CD4-positive, alpha-beta T cell (primary cell): ENCODE results near the gene LBH. TPM values are rescaled to one million over a fixed set of nuclear protein-coding genes. Genes with fewer than 3 reads are reported as not detected.

Experiments
- ATAC-seq: fragments of 200-7000 bp; cut with Tn5 transposase; one replicate; pipeline ENCODE4 v1.10.0; 2022; ENCODE audit warnings: mild to moderate bottlenecking; ENCODE audit not compliant: poor library complexity
- CTCF ChIA-PET: fragments of 350-600 bp; sonication (Branson Sonifier 250); formaldehyde crosslinking; loops from one replicate; lab custom pipeline; 2021; ENCODE audit warnings: antibody characterized with exemption, inconsistent platforms; lab: Charles Lee
- POLR2A ChIA-PET: fragments of 350-600 bp; sonication (Branson Sonifier 250); formaldehyde crosslinking; loops from one replicate; lab custom pipeline; 2021; ENCODE audit warnings: antibody characterized with exemption, inconsistent platforms; lab: Charles Lee
- DNase-seq, 14 experiments: peaks; one replicate each; pipeline ENCODE4 v3.0.0-alpha.2; 2013 to 2020; ENCODE audit warnings: mixed read lengths in 2 of 14
- H3K27ac ChIP-seq, 2 donors: one replicate each; pipeline versions ENCODE4 v1.5.1 to v1.7.0; 2013; ENCODE audit warnings: low read length in 2 of 2, low read depth in 1 of 2, mild to moderate bottlenecking in 1 of 2
- H3K27me3 ChIP-seq, 2 experiments: 1 replicate in 1 of 2; 2 replicates in 1 of 2; pipeline versions ENCODE4 v1.6.1 to v1.7.0; 2013; ENCODE audit warnings: low read length in 2 of 2, control low read depth in 1 of 2, mild to moderate bottlenecking in 1 of 2, moderate library complexity in 1 of 2; ENCODE audit not compliant: insufficient read depth in 2 of 2, control insufficient read depth in 1 of 2
- H3K36me3 ChIP-seq: one replicate; pipeline ENCODE4 v1.6.1; 2013; ENCODE audit warnings: low read length, control low read depth; ENCODE audit not compliant: insufficient read depth
- H3K4me1 ChIP-seq: one replicate; pipeline ENCODE4 v1.6.1; 2013; ENCODE audit warnings: low read length, control low read depth; ENCODE audit not compliant: insufficient read depth
- H3K4me3 ChIP-seq: one replicate; pipeline ENCODE4 v1.5.1; 2013; ENCODE audit warnings: mild to moderate bottlenecking, low read length, moderate library complexity
- H3K9me3 ChIP-seq, 2 experiments: 1 replicate in 1 of 2; 2 replicates in 1 of 2; pipeline versions ENCODE4 v1.6.1 to v1.7.0; 2013; ENCODE audit warnings: low read length in 2 of 2, mild to moderate bottlenecking in 2 of 2, control low read depth in 1 of 2, moderate library complexity in 1 of 2; ENCODE audit not compliant: control insufficient read depth in 1 of 2, insufficient read depth in 1 of 2
- H3K27ac Mint-ChIP-seq: one replicate; pipeline ENCODE4 v1.8.0; 2020; ENCODE audit warnings: mixed read lengths
- H3K27me3 Mint-ChIP-seq: one replicate; pipeline ENCODE4 v1.8.0; 2021; ENCODE audit warnings: mixed read lengths
- H3K36me3 Mint-ChIP-seq: one replicate; pipeline ENCODE4 v1.8.0; 2021; ENCODE audit warnings: low read depth, mixed read lengths
- H3K4me1 Mint-ChIP-seq: one replicate; pipeline ENCODE4 v1.8.0; 2021; ENCODE audit warnings: low read depth, mixed read lengths
- H3K4me3 Mint-ChIP-seq: one replicate; pipeline ENCODE4 v1.8.0; 2020; ENCODE audit warnings: mild to moderate bottlenecking, mixed read lengths
- H3K9me3 Mint-ChIP-seq: one replicate; pipeline ENCODE4 v1.8.0; 2020; ENCODE audit warnings: mixed read lengths
- CTCF ChIP-seq: fragments of 200-600 bp; IDR thresholded peaks from one replicate; pipeline ENCODE4 v1.8.0; 2022; ENCODE audit warnings: antibody characterized with exemption, mild to moderate bottlenecking
- intact Hi-C, 2 experiments: fragments of 100-400 bp; cut with DNase I in 1 of 2; cut with micrococcal nuclease in 1 of 2; formaldehyde crosslinking; loops; one replicate each; pipeline versions ENCODE4 v1.15.1 to v1.9.0; 2023 to 2025; cut with DNase I, micrococcal nuclease
- total RNA-seq, 174 experiments: library from RNA in 2 of 174; stranded (reverse) in 2 of 174; gene quantifications; one replicate each; pipeline ENCODE4 v1.2.3 and lab custom pipeline; 2021 to 2026

LBH gene
- total RNA-seq, 2 experiments from 2014 or later, result 131 to 135 TPM

- POLR2A ChIA-PET, result interaction anchor here (0.6 kb wide), 1 partner anchor 9 kb away, joined by 3 read pairs; no protein-coding TSS in a partner anchor
Observed at GRCh38 chr2:30201990-30202389, 29.3 kb upstream of the LBH start.

GRCh38 chr2:30203156-30203555 is 28.2 kb upstream of the LBH start:
- DNase-seq, result no peak
- CTCF ChIA-PET, result no interaction called here
- no peaks in the 10 kb centered on the region for H3K36me3 Mint-ChIP-seq

More at GRCh38 chr2:30201990-30202389, 29.3 kb upstream of the LBH start:
- Histone ChIP-seq H3K9me3 (no peaks in the 10 kb centered on the region), H3K4me3 (no peak overlapping the region), H3K27me3 (no peaks in the 10 kb centered on the region), H3K4me1 (no peaks in the 10 kb centered on the region), H3K36me3 (no peaks in the 10 kb centered on the region), H3K27ac (no peak overlapping the region)
- ATAC-seq, result no peak
- TF ChIP-seq CTCF, result no peak
- Mint-ChIP-seq H3K36me3 (no peaks in the 10 kb centered on the region), H3K27ac (no peak overlapping the region), H3K4me3 (no peak overlapping the region), H3K4me1 (peaks cover 6% of the 10 kb centered on the region), H3K27me3 (no peaks in the 10 kb centered on the region), H3K9me3 (no peaks in the 10 kb centered on the region)
- CTCF ChIA-PET, result interaction anchor here (1.3 kb wide), 2 partner anchors 37 to 510 kb away, joined by 4 to 5 read pairs; no protein-coding TSS in a partner anchor
- intact Hi-C loops, result no loop called here
- no peak for DNase-seq

GRCh38 chr2:30204281-30204680 is 27.1 kb upstream of the LBH start:
- no peaks in the 10 kb centered on the region for H3K36me3 Mint-ChIP-seq
- ChIA-PET CTCF (interaction anchor here (0.6 to 1.3 kb wide), 2 partner anchors 21 to 219 kb away, joined by 4 read pairs; no protein-coding TSS in a partner anchor), POLR2A (no interaction called here)
- no peak for ATAC-seq
- H3K27me3 Mint-ChIP-seq, result no peaks in the 10 kb centered on the region
- intact Hi-C loops, result loop anchor here in 1 of 2 experiments (2.0 kb wide), 1 partner anchor 37 kb away; no protein-coding TSS in a partner anchor
- Histone ChIP-seq H3K9me3 (no peaks in the 10 kb centered on the region), H3K4me3 (no peak overlapping the region), H3K36me3 (no peaks in the 10 kb centered on the region), H3K27ac (no peak overlapping the region), H3K4me1 (peaks cover 13% of the 10 kb centered on the region), H3K27me3 (no peaks in the 10 kb centered on the region)
- H3K9me3 Mint-ChIP-seq, result no peaks in the 10 kb centered on the region
- no peak overlapping the region for H3K4me3 Mint-ChIP-seq
- no peak for TF ChIP-seq CTCF
- peaks cover 18% of the 10 kb centered on the region for H3K4me1 Mint-ChIP-seq
- no peak for DNase-seq
- H3K27ac Mint-ChIP-seq, result no peak overlapping the region

More at GRCh38 chr2:30203156-30203555, 28.2 kb upstream of the LBH start:
- Mint-ChIP-seq H3K27ac (no peak overlapping the region), H3K9me3 (no peaks in the 10 kb centered on the region), H3K4me1 (peaks cover 7% of the 10 kb centered on the region), H3K4me3 (no peak overlapping the region), H3K27me3 (no peaks in the 10 kb centered on the region)
- H3K4me1 ChIP-seq, result peaks cover 3% of the 10 kb centered on the region
- POLR2A ChIA-PET, result no interaction called here
- intact Hi-C loops, result no loop called here
- no peak overlapping the region for H3K27ac ChIP-seq
- H3K27me3 ChIP-seq, result no peaks in the 10 kb centered on the region
- no peaks in the 10 kb centered on the region for H3K9me3 ChIP-seq
- no peak for ATAC-seq
- no peak for TF ChIP-seq CTCF
- H3K4me3 ChIP-seq, result no peak overlapping the region
- H3K36me3 ChIP-seq, result no peaks in the 10 kb centered on the region
